Suprapubic skin (tissue), 4 donors: ENCODE data around the gene RABEP1. TPM values are rescaled to one million over a fixed set of nuclear protein-coding genes. Genes with fewer than 3 reads are reported as not detected.
"Not testable (repeated sequence)": the region's sequence is repeated elsewhere in the genome, so short reads cannot be mapped to it uniquely, and the experiment has no call there.

Source experiments
- DNase-seq, 2 donors: peaks; one replicate each; pipeline ENCODE4 v3.0.0-alpha.2; 2019; ENCODE audit warnings: low spot score in 2 of 2
- H3K27ac ChIP-seq: fragments of 200-600 bp; sonication (generic); one replicate; pipeline ENCODE4 v1.5.1; 2019
- H3K27me3 ChIP-seq: fragments of 200-600 bp; sonication (generic); one replicate; pipeline ENCODE4 v1.5.1; 2019
- H3K36me3 ChIP-seq: fragments of 200-600 bp; sonication (generic); one replicate; pipeline ENCODE4 v1.5.1; 2019
- H3K4me1 ChIP-seq: fragments of 200-600 bp; sonication (generic); one replicate; pipeline ENCODE4 v1.5.1; 2019
- H3K4me3 ChIP-seq: fragments of 200-600 bp; sonication (generic); one replicate; pipeline ENCODE4 v1.5.1; 2019; ENCODE audit warnings: mild to moderate bottlenecking
- H3K9me3 ChIP-seq: fragments of 200-600 bp; sonication (generic); one replicate; pipeline ENCODE4 v1.5.1; 2019
- EP300 ChIP-seq: sonication (generic); formaldehyde crosslinking; IDR thresholded peaks from one replicate; pipeline ENCODE4 v1.6.1; 2017; ENCODE audit warnings: antibody characterized with exemption
- POLR2A ChIP-seq, 2 donors: fragments of 450-650 bp; IDR thresholded peaks; one replicate each; pipeline ENCODE4 v1.6.1; 2017; ENCODE audit warnings: antibody characterized with exemption in 2 of 2, mild to moderate bottlenecking in 2 of 2, moderate library complexity in 2 of 2
- POLR2AphosphoS5 ChIP-seq, 3 donors: sonication (generic); formaldehyde crosslinking; IDR thresholded peaks; one replicate each; pipeline ENCODE4 v1.6.1; 2017; ENCODE audit warnings: antibody characterized with exemption in 3 of 3
- WGBS: methylation state at CpG from one replicate; pipeline ENCODE4 v1.1.5; 2018; 5-methylcytosine and 5-hydroxymethylcytosine counted together
- total RNA-seq, 4 donors: library from RNA; depleted of rRNA; stranded (reverse); fragments of >200 nt; gene quantifications; one replicate each; pipeline ENCODE4 v1.1.0, GENCODE V29; 2016
- TF ChIP-seq, protein P1 (sequence below), 2 donors: fragments of 200-600 bp in 1 of 2; fragments of 450-650 bp in 1 of 2; sonication (generic) in 1 of 2; IDR thresholded peaks; one replicate each; pipeline ENCODE4 v1.5.1; 2016 to 2019; ENCODE audit warnings: antibody characterized with exemption in 2 of 2, mild to moderate bottlenecking in 1 of 2, moderate library complexity in 1 of 2

Gene RABEP1
- total RNA-seq, 4 donors from 2014 or later: 19.2 to 46.4 (median 25.0) TPM

GRCh38 chr17:5238333-5238732, 43.8 kb upstream of the RABEP1 start:
- Histone ChIP-seq H3K27ac (no peak overlapping the region), H3K4me3 (no peak overlapping the region), H3K9me3 (no peaks in the 10 kb centered on the region), H3K27me3 (no peaks in the 10 kb centered on the region), H3K4me1 (no peaks in the 10 kb centered on the region), H3K36me3 (peaks cover 11% of the 10 kb centered on the region)
- 53% methylated on average over 3 of the region's 4 CpGs for WGBS
- no peak for TF ChIP-seq EP300
- no peak for DNase-seq

- 89% methylated on average over 7 of the region's 7 CpGs for WGBS
These were observed 42.3 kb upstream of the RABEP1 start for GRCh38 chr17:5239769-5240168.

DNA sequence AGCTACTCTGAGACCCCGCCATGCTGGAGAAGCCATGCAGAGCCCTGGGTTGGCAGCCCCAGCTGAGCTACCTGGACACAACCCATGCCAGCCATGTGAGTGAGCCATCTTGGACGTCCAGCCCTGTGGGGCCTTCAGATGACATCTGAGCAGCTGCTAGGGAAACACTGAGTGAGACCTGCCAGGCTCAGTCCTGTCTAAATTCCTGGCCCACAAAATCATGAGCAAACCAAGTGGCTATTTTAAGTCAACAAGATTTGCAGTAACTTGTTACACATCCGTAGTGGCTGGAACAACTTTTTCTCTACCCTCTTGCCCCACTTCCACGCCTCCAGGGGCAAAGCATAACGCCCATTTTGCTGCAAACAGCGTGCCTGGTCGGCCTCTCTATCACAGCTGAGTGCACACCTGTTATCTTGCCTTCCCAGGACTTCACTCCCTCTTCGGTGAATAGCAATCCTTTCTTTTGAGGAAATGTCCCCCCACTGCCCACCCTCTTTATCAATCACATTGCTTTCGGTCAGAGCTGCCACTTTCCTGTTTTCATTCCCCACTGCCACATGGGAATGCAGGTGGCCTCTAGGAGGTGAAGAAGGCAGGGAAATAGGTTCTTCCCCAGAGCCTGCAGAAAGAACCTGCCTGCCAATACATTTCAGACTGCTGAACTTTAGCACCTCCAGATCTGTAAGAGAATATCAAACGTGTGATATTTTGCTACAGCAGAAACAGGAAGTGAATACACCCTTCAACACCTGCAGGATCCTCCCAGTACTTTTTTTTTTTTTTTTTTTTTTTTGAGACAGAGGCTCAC, 40.0 kb upstream of the RABEP1 start:
- no peaks in the 10 kb centered on the region for H3K4me1 ChIP-seq
- no peaks in the 10 kb centered on the region for H3K9me3 ChIP-seq
- H3K36me3 ChIP-seq: no peaks in the 10 kb centered on the region
- H3K27me3 ChIP-seq: no peaks in the 10 kb centered on the region
- DNase-seq: no peak
- TF ChIP-seq POLR2A (IDR thresholded peaks at IDR 0.05) (no peak), POLR2AphosphoS5 (IDR thresholded peaks at IDR 0.05) (no peak), EP300 (no peak)
- TF ChIP-seq, protein P1, sequence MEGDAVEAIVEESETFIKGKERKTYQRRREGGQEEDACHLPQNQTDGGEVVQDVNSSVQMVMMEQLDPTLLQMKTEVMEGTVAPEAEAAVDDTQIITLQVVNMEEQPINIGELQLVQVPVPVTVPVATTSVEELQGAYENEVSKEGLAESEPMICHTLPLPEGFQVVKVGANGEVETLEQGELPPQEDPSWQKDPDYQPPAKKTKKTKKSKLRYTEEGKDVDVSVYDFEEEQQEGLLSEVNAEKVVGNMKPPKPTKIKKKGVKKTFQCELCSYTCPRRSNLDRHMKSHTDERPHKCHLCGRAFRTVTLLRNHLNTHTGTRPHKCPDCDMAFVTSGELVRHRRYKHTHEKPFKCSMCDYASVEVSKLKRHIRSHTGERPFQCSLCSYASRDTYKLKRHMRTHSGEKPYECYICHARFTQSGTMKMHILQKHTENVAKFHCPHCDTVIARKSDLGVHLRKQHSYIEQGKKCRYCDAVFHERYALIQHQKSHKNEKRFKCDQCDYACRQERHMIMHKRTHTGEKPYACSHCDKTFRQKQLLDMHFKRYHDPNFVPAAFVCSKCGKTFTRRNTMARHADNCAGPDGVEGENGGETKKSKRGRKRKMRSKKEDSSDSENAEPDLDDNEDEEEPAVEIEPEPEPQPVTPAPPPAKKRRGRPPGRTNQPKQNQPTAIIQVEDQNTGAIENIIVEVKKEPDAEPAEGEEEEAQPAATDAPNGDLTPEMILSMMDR (IDR thresholded peaks at IDR 0.05): no peak
- no peak overlapping the region for H3K4me3 ChIP-seq
- H3K27ac ChIP-seq: no peak overlapping the region
- 37% methylated on average over 10 of the region's 10 CpGs for WGBS

More at GRCh38 chr17:5239769-5240168, 42.3 kb upstream of the RABEP1 start:
- not testable (repeated sequence) for H3K4me3 ChIP-seq, H3K4me1 ChIP-seq, DNase-seq, H3K27me3 ChIP-seq, H3K27ac ChIP-seq, H3K36me3 ChIP-seq, H3K9me3 ChIP-seq

GRCh38 chr17:5247621-5248020, 34.5 kb upstream of the RABEP1 start:
- no peak for DNase-seq
- Histone ChIP-seq H3K4me1 (no peaks in the 10 kb centered on the region), H3K9me3 (no peaks in the 10 kb centered on the region), H3K36me3 (no peaks in the 10 kb centered on the region), H3K27me3 (no peaks in the 10 kb centered on the region), H3K27ac (no peak overlapping the region), H3K4me3 (no peak overlapping the region)
- WGBS: 85% methylated on average over 8 of the region's 8 CpGs
- TF ChIP-seq, protein P1 (IDR thresholded peaks at IDR 0.05): no peak
- TF ChIP-seq EP300: no peak
- no peak for TF ChIP-seq POLR2A (IDR thresholded peaks at IDR 0.05)
- no peak for TF ChIP-seq POLR2AphosphoS5 (IDR thresholded peaks at IDR 0.05)

DNA sequence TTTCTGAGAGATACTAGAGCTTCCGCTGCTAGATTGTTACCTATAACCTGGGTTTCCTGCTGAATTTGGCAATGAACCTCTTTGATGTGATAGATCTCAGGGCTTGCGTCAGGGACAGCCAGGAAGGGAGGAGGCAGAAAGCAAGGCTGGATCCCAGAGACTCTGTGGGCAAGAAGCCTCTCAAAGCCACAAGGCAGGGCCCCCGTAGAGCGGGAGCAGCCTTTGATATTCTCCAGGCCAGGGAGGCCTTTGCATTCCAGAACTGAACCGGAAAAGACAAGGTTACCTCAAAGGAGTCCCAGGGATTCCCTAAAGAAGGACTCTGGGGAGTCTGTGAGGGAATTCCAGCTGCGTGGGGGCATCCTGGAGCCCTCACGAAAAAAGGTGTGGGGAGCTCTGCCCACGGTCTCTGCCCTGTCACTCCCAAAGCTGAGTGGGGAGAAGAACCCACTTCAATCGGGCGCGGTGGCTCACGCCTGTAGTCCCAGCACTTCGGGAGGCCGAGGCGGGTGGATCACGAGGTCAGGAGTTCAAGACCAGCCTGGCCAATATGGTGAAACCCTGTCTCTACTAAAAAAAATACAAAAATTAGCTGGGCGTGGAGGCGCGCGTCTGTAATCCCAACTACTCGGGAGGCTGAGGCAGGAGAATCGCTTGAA, 33.1 kb upstream of the RABEP1 start:
- no peaks in the 10 kb centered on the region for H3K4me1 ChIP-seq
- H3K36me3 ChIP-seq: no peaks in the 10 kb centered on the region
- H3K27ac ChIP-seq: no peak overlapping the region
- H3K4me3 ChIP-seq: no peak overlapping the region
- no peaks in the 10 kb centered on the region for H3K27me3 ChIP-seq
- no peak for DNase-seq
- 53% methylated on average over 17 of the region's 22 CpGs for WGBS
- TF ChIP-seq POLR2AphosphoS5 (IDR thresholded peaks at IDR 0.05) (no peak), EP300 (no peak), POLR2A (IDR thresholded peaks at IDR 0.05) (no peak)
- TF ChIP-seq, protein P1 (IDR thresholded peaks at IDR 0.05): no peak
- no peaks in the 10 kb centered on the region for H3K9me3 ChIP-seq

DNA sequence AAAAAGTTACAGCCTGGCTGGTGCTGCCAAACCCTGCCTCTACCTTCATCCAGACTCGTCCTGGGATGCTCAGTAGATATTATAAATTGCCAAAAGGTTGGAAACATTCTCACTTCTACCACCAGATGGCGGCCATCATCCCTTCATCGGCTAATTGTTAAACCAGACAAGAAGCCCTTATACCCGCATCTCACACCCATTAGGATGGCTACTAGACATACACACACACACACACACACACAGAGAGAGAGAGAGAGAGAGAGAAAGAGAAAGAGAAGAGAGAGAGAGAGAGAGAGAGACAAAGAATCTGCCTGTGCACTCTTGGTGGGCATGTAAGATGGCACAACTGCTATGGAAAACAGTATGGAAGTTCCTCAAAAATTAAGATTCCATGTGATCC, 32.5 kb upstream of the RABEP1 start:
- H3K36me3 ChIP-seq: no peaks in the 10 kb centered on the region
- TF ChIP-seq, protein P1 (IDR thresholded peaks at IDR 0.05): peak; percentile 40 to 58
- no peak for TF ChIP-seq POLR2A (IDR thresholded peaks at IDR 0.05)
- no peak for TF ChIP-seq POLR2AphosphoS5 (IDR thresholded peaks at IDR 0.05)
- no peak for TF ChIP-seq EP300
- no peaks in the 10 kb centered on the region for H3K9me3 ChIP-seq
- no peaks in the 10 kb centered on the region for H3K27me3 ChIP-seq
- no peak overlapping the region for H3K27ac ChIP-seq
- no peak overlapping the region for H3K4me3 ChIP-seq
- no peaks in the 10 kb centered on the region for H3K4me1 ChIP-seq
- whole genome bisulfite sequencing: 1% methylated on average over 4 of the region's 4 CpGs
- peak in 1 of 2 donors; percentile 82 for DNase-seq
